Fibroblast of mammary gland (primary cell): ENCODE data around the gene ARL6IP4.

Experiments
- DNase-seq: peaks from one replicate; pipeline ENCODE4 v3.0.0-alpha.2; 2010; ENCODE audit warnings: low read depth
- H3K4me3 ChIP-seq: 2 replicates; pipeline ENCODE4 v1.5.1; 2011; ENCODE audit warnings: low read depth, mild to moderate bottlenecking, low read length, moderate library complexity; ENCODE audit not compliant: control insufficient read depth
- CTCF ChIP-seq: conservative IDR thresholded peaks from 2 replicates; pipeline ENCODE4 v1.5.1; 2011; ENCODE audit warnings: low read depth, low read length, inconsistent platforms; ENCODE audit not compliant: control insufficient read depth, insufficient read depth

Gene ARL6IP4

GRCh38 chr12:122974892-122975789, 5.3 kb upstream of the ARL6IP4 start, which contains the start of gene OGFOD2:
Gene OGFOD2, plus strand, starts transcription at chr12:122975244. Its CDS starts 8 bp downstream, at chr12:122975252.
- no peak for TF ChIP-seq CTCF
- DNase-seq = peak; percentile 87

GRCh38 chr12:122975790-122976647, 4.5 kb upstream of the ARL6IP4 start:
- no peak for TF ChIP-seq CTCF
- peak overlapping the region; percentile 96 for H3K4me3 ChIP-seq
- DNase-seq = no peak

More at GRCh38 chr12:122974892-122975789, 5.3 kb upstream of the ARL6IP4 start, which contains the start of gene OGFOD2:
- H3K4me3 ChIP-seq = peak within 1 kb of the TSS; percentile 96

GRCh38 chr12:122976648-122976975, 3.9 kb upstream of the ARL6IP4 start:
- DNase-seq = no peak
- no peak overlapping the region for H3K4me3 ChIP-seq
- no peak for TF ChIP-seq CTCF

GRCh38 chr12:122977153-122977552, 3.3 kb upstream of the ARL6IP4 start:
- DNase-seq = no peak
- no peak for TF ChIP-seq CTCF
- no peak overlapping the region for H3K4me3 ChIP-seq

GRCh38 chr12:122977655-122978392, 2.7 kb upstream of the ARL6IP4 start:
- no peak for DNase-seq
- H3K4me3 ChIP-seq = no peak overlapping the region
- no peak for TF ChIP-seq CTCF

GRCh38 chr12:122978507-122978955, 1.9 kb upstream of the ARL6IP4 start:
- TF ChIP-seq CTCF = no peak
- DNase-seq = no peak
- no peak overlapping the region for H3K4me3 ChIP-seq
